NCI-H1105 treated with DMSO at 0.1 percent for 48 hours (cell line): Measurements from ENCODE around the gene KAT6B.
"Not testable (repeated sequence)": the region's sequence is repeated elsewhere in the genome, so short reads cannot be mapped to it uniquely, and the experiment has no call there.

Experiments
- DNase-seq: peaks from one replicate; lab custom pipeline; 2025; lab: John Stamatoyannopoulos, UW

Gene KAT6B

GRCh38 chr10:74890460-74890859 lies 64.1 kb downstream of the KAT6B start:
- no peak for DNase-seq

- DNase-seq, result no peak
Observed at GRCh38 chr10:74891053-74891452, 64.7 kb downstream of the KAT6B start.

GRCh38 chr10:74892839-74893238 lies 66.4 kb downstream of the KAT6B start:
- DNase-seq, result no peak

- DNase-seq, result not testable (repeated sequence)
Observed at GRCh38 chr10:74893329-74893728, 66.9 kb downstream of the KAT6B start.

GRCh38 chr10:74896788-74897527 lies 70.6 kb downstream of the KAT6B start:
- no peak for DNase-seq

GRCh38 chr10:74898201-74898976 lies 72.0 kb downstream of the KAT6B start:
- no peak for DNase-seq

- no peak for DNase-seq
Observed at GRCh38 chr10:74900297-74900696, 73.9 kb downstream of the KAT6B start.

- DNase-seq, result no peak
Observed at GRCh38 chr10:74901301-74901700, 74.9 kb downstream of the KAT6B start.

- no peak for DNase-seq
Observed at GRCh38 chr10:74901867-74902450, 75.6 kb downstream of the KAT6B start.

- DNase-seq, result no peak
Observed at GRCh38 chr10:74903491-74903890, 77.1 kb downstream of the KAT6B start.

GRCh38 chr10:74906611-74907198 lies 80.3 kb downstream of the KAT6B start:
- no peak for DNase-seq

- DNase-seq, result no peak
Observed at GRCh38 chr10:74909670-74910069, 83.3 kb downstream of the KAT6B start.

- no peak for DNase-seq
Observed at GRCh38 chr10:74910241-74910975, 84.0 kb downstream of the KAT6B start.

- no peak for DNase-seq
Observed at GRCh38 chr10:74910976-74911350, 84.6 kb downstream of the KAT6B start.

GRCh38 chr10:74912182-74912581 lies 85.8 kb downstream of the KAT6B start:
- DNase-seq, result no peak

- no peak for DNase-seq
Observed at GRCh38 chr10:74912682-74913081, 86.3 kb downstream of the KAT6B start.

- no peak for DNase-seq
Observed at GRCh38 chr10:74913377-74913979, 87.1 kb downstream of the KAT6B start.

GRCh38 chr10:74916283-74916682 lies 89.9 kb downstream of the KAT6B start:
- no peak for DNase-seq

GRCh38 chr10:74917481-74918077 lies 91.2 kb downstream of the KAT6B start:
- no peak for DNase-seq

- DNase-seq, result no peak
Observed at GRCh38 chr10:74919671-74920070, 93.3 kb downstream of the KAT6B start.

- not testable (repeated sequence) for DNase-seq
Observed at GRCh38 chr10:74921070-74921469, 94.7 kb downstream of the KAT6B start.
